Measurements from ENCODE around the gene CPD.
A peak's percentile ranks its signal among the peaks of the same experiment; 100 is the strongest.
"Not testable (repeated sequence)": the region's sequence is repeated elsewhere in the genome, so short reads cannot be mapped to it uniquely, and the experiment has no call there.

The CPD gene
- total RNA-seq, result 58.1 to 101 (median 74.6) reads per million in 4 donors

DNA sequence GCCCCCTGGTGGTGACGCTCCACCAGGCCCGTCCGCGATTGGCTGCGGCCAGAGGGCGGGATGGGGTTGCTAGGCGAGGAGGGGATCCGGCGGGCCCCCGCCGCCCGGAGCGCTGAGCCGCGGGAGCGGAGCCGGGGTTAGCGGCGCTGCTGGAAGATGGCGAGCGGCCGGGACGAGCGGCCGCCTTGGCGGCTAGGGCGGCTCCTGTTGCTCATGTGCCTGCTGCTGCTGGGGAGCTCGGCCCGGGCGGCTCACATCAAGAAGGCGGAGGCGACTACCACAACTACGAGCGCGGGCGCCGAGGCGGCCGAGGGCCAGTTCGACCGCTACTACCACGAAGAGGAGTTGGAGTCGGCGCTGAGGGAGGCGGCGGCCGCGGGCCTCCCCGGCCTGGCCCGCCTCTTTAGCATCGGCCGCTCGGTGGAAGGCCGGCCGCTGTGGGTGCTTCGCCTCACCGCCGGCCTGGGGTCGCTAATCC lies at the start of gene CPD:
TSS of gene CPD (plus strand) at position 103 of the 478 bp plus-strand sequence. CDS start at position 157, 54 bp downstream.
- peak; percentile 90 to 96 (median 95) for DNase-seq

DNA sequence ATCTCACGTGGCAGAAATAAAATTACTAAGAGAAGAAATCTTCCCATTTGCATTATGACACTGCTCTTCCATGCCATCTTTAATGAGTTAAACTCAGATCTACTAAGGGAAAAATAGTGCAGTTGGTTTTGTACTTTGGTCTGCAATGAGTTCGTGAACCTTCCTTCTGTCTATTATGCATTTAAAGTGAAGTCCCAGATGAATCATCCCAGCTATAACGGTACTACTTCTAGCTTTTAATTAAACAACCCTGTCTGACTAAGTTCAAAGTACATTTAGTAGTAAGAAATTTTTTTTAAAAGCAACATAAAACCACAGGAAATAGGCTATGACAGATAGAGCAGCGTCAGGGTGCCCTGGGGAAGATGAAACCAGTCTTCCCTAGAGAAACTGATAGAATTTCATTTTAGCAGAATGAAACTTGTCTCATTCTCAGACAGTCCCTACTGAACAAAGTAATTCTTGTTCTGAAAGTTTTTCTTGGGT lies 46.6 kb upstream of the CPD start:
- peak; percentile 16 to 81 (median 33) for DNase-seq

DNA sequence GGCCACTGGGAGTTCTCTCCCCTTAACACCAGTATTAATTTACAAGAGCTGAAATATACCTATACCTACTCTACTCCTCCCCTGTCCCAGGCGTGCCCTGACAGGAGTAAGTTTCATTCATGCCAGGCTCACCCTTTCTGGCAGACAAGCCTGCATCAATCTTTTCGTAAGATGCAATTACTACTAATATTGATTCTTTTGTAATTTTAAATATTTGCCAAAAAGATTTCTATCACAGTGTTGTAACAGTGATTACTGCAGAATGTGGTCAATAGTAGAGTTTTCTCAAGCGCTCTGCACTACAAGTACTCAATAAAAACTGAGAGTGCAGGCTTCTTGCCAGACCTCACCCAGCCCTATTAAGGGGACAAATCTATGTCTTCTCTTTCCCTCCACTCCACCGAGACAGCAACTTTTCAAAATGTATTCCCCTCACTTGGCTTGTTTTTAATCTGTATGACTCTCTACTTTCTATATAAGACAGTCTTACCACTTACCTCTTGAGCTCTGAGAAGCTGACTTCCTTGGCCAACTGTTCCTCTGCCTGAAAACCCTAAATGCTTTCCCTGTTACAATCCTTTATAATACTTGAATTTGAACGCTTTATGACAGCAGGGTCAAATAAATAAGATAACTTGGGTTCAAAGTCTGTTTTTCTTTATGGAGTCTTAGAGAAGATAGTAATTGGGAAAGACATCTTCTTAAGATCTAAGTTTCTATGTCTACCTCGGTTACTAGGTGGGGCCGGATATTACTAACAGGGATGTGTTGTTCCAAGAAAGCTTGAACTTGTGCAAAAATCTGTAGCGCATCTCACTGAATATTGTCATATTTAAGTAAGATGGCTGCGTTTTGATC lies 45.0 kb upstream of the CPD start, which contains the start of gene TMIGD1:
TSS of gene TMIGD1 (minus strand) at position 555 of the 858 bp plus-strand sequence. CDS start 1,924 bp downstream, outside the sequence.
- DNase-seq, result no peak

DNA sequence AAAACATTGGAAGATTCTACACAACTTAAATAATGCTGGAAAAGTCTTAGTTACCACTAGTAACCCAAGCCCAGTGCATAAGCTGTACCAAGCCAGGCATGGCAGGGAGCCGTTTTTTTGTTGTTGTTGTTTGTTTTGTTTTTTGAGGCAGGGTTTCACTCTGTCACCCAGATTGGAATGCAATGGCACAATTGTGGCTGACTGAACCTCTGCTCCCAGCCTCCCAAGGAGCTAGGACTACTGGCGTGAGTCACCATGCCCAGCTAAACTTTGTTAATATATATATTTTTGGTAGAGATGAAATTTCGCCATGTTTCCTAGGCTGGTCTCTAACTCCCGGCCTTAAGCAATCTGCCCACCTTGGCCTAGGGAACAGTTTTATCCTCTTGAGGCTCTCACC lies 44.3 kb upstream of the CPD start:
- DNase-seq, result no peak

DNA sequence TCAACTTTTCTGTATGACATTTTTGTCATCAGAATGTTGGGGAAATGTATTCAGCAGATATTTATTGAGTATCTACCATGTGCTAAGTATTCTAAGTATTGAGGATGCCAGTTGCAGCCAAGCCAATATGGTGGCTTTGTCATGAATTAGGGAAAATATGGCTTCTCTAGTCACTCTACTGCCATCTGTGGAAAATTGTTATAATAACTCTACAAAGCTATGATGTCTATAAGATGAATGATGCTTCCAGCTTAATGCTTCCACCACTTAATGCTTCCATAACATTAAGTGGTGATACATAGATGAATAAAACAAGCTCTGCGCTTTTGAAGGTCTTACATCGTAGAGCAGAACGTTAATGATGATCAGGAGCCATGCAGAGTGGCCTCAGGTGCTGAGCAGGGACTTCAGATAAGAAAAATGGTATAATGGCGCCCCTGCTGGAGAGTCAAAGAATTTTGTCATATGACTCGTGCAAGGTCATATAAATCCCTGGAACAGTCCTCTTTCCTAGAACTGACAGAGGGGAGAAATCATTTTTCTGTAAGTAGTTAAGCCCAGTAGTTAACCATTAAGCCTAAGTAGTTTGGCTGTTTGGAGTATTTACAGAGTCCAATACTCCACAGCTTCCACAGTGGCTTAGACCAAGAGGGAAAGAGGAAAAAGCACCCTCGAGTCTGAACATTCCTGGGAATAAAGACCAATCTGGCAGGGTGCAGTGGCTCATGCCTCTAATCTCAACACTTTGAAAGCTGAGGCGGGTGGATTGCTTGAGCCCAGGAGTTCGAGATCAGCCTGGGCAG lies 42.2 kb upstream of the CPD start:
- DNase-seq, result peak; percentile 21 to 64 (median 55)

DNA sequence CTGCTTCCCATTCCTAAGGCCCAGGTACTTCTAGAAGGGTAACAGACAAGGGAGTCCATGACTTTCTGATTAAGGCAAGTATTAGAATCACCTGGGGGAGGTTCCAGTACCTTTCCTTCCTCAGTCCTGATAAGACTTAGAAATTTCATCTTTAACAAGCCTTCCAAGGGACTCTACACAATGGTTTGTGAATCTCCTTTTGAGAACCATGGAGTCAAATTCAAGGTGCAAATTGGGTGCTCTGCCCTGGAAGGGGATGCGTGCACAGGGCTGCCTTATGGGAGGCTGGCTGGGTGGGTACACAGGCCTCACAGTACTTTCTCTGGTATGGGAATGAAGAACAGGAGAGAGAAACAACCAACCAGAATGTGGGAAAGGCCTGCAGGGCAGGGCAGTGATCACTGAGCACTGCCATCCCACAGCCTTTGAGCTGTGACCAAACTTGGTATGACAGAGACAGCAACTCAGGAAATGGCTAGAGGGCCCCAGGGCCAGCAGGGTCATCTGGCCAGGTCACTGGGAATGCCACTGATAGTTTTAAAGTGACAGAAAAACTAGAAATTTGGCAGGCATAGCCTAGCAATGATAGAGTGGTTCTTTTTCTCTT lies 41.2 kb upstream of the CPD start:
- DNase-seq, result no peak

DNA sequence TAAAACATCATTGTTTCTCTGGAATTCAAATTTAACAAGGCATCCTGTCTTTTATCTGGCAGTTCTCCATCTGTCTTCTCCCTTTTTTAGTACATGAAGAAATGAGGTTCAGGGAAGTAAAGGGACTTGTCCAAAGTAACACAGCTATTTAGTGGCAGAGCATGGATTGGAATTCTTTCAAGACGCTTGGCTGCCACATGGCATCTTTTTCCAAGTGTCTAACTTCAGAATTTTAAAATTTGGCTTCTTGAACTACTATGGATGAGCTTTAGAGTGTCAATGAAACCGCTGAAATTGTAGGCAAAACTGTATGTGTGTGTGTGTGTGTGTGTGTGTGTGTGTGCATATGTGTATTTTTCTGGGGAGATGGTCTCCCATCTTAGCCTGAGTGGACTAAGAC lies 39.6 kb upstream of the CPD start:
- no peak for DNase-seq

DNA sequence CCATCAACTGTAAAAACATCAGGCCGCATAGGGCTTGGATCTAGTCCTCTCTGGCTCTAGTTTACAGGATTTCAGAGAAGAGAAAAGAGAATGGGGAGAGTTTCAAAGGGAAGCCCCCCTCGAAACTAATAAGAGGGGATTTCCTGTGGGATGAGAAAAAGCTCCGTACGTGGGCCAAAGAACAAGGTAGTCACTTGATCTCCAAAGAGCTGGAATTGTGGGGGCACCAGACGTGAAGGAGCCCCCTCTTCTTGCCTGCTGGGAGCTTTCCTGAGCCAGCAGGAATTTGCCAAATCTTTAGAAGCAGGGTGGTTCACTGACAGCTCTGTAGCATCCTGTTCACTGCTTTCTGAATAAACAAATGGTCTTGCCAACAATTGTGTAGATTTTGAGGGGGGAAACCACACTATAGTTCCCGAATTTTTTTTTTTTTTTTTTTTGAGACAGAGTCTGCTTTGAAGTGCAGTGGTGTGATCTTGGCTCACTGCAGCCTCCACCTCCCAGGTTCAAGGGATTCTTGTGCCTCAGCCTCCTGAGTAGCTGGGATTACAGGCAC lies 37.8 kb upstream of the CPD start:
- DNase-seq, result no peak

DNA sequence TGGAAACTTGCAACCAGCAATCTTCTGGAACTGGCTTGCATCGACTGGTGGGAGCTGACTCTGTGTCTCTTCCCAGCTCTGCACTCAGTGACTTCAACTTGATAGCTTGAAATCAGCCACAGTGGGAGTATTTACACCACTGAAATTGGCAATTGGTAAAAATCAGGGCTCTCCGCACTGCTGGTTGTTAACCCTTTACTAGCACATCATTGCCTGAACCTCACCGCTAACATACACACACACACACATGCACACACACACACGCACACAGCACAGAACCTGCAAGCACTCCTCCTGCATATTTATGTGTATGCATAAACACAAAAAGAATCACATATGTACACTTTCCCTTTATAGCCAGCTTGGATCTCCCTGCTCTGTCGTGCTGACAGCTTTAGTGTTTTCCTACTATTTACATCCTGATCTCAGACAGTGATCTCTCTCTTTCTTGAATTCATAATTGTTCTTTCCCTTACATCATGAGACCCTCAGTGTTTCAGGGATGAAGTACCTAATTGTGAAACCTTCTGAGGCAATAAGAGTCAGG lies 37.0 kb upstream of the CPD start:
- DNase-seq, result no peak

DNA sequence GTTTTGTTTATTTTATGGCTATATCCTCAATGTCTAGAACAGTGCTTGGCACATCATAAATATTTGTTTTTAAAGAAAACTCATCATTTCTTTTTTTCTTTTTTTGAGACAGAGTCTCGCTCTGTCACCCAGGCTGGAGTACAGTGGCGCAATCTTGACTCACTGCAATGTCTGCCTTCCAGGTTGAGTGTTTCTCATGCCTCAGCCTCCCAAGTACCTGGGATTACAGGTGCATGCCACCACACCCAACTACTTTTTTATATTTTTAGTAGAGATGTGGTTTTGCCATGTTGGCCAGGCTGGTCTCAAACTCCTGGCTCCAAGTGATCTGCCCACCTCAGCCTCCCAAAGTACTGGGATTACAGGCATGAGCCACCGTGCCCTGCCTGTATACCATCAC lies 35.5 kb upstream of the CPD start:
- not testable (repeated sequence) for DNase-seq

DNA sequence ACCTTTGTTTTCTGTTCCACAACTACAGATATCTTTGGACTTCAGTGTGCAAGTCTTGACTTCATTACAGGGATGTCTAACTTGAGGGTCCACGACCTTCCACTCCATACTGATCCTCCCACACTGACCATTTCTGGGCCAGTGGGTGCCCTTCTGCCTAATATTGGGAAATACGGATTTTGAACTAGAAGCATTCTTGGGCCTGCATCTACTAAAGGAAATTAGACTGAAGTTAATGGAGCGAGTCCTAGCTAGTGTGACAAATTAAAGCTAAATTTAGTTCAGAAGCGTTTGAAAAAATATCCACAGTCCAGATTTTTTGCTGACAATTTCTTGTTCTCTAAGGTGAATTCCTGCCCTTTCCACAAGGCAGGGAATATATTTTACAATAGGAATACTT lies 34.9 kb upstream of the CPD start:
- DNase-seq, result no peak

DNA sequence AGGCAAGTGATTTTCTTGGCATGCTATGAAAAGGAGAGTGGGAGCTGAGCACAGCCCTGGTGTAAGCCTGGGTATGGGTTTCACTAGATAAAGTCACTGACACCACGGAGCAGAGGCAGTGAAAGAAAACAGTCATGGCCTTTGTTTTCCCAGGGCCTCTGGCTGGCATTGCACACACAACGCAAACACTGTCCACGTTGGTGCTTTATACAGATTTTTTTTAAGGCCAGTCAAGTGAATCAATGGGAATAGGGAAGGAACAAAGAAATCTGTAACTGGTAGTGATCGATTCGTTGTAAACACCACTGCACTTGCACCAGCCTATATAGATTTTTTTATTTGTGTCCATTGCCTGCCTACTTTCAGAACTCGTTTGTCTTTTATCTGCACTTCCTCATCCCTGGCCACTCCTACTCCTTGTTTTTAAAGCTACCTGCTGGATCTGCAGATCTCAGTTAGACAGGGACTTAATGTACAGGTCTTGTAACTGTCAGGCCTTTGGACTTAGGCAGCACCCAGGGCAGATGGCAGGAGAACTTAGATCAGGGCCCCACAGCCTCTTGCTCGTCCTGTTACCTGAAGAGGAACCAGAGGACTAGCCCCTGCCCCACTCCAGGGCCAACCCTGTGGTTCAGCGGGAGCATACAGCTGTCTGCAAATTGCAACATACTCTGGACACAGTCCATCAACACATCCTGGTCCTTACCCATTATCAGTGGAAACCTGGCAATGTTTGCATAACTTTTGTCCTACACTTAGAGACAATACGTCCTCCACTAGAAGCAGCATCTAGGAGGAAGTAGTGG lies 34.2 kb upstream of the CPD start:
- DNase-seq, result no peak

DNA sequence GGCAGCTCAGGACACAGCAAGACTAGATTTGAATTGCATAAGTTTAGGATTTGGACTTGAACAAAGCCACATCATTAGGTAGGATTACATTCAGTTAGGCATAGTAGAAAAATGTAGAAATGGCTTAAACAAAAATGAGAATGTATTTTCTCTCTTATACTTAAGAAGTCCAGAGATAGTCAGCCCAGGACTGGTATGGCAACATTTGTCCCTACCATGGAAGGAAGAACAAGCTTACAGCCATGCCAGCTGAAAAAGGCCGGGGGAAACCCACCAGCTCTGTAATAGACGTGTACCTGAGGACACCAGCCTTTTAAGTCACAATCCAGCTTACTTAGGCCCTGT lies 33.7 kb upstream of the CPD start:
- no peak for DNase-seq

DNA sequence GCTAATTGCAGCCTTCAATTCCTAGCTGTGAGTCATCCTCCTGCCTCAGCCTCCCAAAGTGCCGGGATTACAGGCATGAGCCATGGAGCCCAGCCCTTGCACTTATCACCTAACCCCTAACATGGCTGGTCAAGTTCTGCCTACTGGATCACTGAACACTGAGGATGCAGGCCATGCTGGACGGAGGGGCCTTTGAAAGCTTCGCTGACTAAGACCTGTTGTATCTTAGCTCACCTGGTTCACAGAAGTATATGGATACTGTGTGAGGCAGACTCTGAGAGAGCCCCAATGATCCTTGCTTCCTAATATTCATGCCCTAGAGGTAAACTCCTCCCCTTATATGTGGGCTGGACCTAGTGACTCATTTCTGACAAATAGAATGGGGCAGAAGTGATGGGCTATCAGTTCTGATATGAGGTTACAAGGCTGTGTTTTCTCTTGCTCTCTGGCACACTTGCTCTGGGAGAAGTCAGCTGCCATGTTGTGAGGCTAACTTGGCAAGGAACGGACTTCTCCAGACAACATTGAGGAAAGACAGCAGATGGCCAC lies 33.1 kb upstream of the CPD start:
- DNase-seq, result no peak

DNA sequence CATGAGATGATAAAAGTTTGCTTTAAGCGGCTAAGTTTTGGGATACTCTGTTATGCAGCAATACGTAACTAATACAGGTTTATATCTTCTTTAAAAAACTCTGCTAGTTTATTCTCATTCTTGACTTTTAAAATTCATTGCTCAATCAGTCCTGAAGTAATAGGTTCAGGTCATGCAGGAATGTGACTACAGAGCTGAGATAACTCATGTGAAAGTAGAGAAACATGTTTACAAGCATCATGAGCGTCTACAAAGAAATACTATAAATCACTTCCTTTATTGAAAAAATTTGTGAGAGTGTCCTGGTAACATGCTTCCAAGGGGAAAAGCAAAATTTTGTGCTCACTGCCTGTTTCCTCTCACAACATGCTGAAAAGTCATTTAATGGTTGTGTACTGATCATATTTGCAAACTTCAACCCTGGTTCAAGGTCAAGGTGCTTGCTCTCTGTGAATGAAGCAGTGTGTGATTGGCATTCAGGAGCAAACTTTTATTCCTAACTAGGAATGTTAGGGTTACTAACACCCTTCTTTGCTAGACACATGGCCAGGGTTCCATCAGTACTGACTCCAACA lies 32.4 kb upstream of the CPD start:
- no peak for DNase-seq

DNA sequence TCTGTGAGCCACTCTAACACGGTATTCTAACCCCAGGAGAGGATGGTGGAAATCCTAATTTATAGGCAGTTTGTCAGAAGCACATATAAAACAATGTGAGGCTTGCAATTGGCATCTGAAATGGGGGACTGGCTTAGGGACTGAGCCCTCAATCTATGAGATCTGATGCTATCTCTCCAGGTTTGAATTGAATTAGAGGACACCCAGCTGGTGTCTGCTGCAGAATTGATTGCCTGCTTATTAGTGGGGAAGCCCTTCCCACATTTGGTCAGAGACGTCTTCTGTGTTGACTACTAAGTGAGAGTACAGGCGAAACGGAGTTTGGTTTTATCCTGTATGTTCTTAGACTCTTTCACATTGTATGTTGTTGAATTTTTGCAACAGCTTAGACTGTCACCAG lies 31.2 kb upstream of the CPD start:
- DNase-seq, result no peak

DNA sequence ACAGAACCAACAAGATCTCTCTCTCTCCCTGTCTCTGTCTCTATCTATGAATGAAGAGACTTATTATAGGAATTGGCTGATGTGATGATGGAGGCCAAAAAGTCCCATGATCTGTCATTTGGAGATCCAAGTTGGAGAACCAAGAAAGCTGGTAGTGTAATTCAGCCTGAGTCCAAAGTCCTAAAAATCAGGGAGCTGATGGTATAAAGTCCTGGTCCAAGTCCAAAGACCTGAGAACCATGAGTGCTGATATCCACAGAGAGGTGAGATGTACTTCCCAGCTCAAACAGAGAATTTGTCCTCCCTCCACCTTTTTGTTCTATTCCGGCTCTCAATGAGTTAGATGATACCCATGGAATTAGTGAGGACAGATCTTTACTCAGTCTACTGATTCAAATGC lies 29.5 kb upstream of the CPD start:
- no peak for DNase-seq

DNA sequence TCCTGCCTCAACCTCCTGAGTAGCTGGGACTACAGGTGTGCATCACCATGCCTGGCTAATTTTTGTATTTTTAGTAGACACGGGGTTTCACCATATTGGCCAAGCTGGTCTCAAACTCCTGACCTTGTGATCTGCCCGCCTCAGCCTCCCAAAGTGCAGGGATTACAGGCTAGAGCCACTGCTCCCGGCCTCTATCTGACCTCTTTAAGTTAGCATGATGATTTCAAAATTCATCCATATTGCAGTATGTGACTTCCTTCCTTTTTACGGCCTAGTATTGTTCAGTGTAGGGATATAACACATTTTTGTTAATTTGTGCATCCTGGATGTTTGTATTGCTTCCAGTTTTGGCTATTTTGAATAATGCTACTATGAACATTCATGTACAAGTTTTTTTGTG lies 27.5 kb upstream of the CPD start:
- DNase-seq, result not testable (repeated sequence)

DNA sequence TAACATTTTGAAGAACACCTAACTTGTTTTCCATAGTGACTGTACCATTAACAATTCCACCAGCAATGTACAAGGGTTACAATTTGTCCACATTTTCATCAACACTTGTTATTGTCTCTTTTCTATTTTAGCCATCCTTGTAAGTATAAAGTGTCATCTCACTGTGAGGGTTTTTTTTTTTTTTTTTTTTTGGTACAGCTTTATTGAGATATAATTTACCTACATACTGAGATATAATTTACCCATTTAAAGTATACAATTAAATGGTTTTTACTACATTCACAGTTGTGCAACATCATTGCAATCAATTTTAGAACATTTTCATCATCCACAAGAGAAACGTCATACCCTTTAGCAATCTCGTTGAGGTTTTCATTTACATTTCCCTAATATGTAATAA lies 27.0 kb upstream of the CPD start:
- no peak for DNase-seq

DNA sequence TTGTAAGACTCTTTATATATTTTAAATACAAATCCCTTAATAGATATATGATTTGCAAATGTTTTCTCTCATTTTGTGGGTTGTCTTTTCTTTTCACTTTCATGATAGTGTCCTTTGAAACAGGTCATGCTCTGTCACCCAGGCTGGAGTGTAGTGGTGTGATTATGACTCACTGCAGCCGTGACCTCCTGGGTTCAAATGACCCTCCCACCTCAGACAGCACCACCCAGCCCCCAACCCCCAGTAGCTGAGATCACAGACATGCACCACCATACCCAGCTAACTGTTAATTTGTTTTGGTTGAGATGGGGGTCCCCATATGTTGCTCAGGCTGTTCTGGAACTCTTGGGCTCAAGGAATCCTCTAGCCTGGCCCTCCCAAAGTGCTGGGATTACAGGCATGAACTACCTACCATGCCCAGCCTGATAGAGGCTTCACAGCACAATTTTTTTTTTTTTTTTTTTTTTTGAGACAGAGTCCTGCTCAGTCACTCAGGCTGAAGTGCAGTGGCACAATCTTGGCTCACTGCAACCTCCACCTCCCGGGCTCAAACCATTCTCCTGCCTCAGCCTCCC lies 26.4 kb upstream of the CPD start:
- DNase-seq, result no peak

DNA sequence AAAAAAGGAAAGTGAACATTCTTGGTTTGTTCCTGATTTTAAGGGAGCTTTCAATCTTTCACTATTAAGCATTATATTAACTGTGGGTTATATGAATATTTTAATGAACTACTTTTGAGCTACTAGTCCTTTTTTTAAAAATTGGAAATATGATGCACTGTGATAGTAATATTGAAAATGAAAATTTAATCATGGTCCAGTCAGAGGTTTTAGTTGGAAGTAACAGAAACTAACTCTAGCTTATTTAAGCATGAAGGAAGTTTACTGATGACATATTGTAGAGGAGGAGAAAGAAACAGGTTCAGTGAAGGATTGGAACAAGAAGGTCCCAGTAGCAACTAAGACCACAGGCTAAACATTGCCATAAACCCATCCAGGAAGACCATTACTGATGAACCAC lies 24.0 kb upstream of the CPD start:
- DNase-seq, result no peak

All from T-helper 1 cell (primary cell).